H1 (cell line): ENCODE results near the gene DCUN1D2.

Source experiments
- CHD2 ChIP-seq: IDR thresholded peaks from 2 replicates; pipeline ENCODE4 v1.6.1; 2012; ENCODE audit warnings: low read length, improper control_type of control experiment
- CTCF ChIP-seq, 3 experiments: IDR thresholded peaks; 1 replicate in 2 of 3; 2 replicates in 1 of 3; pipeline versions ENCODE4 v1.5.1 to v1.6.1; 2011; ENCODE audit warnings: low read length in 3 of 3, mild to moderate bottlenecking in 3 of 3, inconsistent platforms in 2 of 3, low read depth in 1 of 3, moderate library complexity in 1 of 3; ENCODE audit not compliant: insufficient read depth in 1 of 3; ENCODE audit errors: control extremely low read depth in 1 of 3
- POLR2A ChIP-seq, 2 experiments: IDR thresholded peaks; 1 replicate in 1 of 2; 2 replicates in 1 of 2; pipeline ENCODE4 v1.6.1; 2011; ENCODE audit warnings: low read depth in 2 of 2, low read length in 2 of 2, mild to moderate bottlenecking in 2 of 2; ENCODE audit errors: control extremely low read depth in 1 of 2
- TF ChIP-seq, protein P1 (sequence below): IDR thresholded peaks from 2 replicates; pipeline ENCODE4 v1.6.1; 2011; ENCODE audit warnings: low read depth, mild to moderate bottlenecking, low read length; ENCODE audit not compliant: insufficient read depth

DNA sequence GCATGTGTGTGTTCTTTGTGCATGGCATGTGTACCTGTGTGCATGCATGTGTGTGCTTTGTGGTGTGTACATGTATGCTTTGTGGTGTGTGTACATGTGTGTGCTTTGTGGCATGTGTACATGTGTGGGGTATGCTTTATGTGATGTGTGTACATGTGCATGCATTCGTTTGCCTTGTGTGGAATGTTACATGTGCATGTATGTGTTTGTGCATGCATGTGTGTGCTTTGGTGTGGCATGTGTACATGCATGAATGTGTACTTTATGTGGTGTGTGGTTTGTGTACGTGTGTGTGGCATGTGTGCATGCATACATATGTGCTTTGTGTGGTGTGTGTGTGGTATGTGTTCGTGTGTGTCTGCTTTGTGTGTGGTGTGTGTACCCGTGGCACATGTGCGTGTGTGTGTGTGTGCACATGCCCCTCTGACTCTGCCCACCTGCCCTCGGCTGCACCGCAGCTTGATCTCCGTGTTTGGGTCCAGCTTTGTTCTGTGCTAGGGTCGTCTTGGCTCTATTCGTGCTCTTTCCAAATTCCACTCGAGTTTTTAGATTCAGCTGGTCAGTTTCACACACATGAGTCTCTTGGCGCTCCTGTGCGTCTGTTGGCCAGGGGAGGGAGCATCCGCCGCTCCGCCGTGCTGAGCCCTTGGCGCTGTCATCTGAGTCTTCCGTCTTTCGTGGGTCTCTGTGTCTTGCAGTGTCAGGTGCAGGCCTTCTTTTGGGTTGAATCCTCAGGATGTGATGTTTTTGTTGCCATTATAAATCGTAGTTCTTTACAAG lies 47.6 kb upstream of the DCUN1D2 start:
- no peak for TF ChIP-seq CTCF (IDR thresholded peaks at IDR 0.05; ENCODE audit: control extremely low read depth in 1 of 3, insufficient read depth in 1 of 3, low read depth in 1 of 3, low read length in 3 of 3)
- TF ChIP-seq POLR2A (IDR thresholded peaks at IDR 0.05; ENCODE audit: control extremely low read depth in 1 of 2, low read depth in 2 of 2, low read length in 2 of 2) = no peak
- no peak for TF ChIP-seq CHD2
- TF ChIP-seq, protein P1, sequence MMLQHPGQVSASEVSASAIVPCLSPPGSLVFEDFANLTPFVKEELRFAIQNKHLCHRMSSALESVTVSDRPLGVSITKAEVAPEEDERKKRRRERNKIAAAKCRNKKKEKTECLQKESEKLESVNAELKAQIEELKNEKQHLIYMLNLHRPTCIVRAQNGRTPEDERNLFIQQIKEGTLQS = no peak
